ENCODE data around the gene OR6K3.

OR6K3 gene

GRCh38 chr1:158686111-158687009 lies 34.2 kb downstream of the OR6K3 start, which contains the start of gene SPTA1:
TSS of gene SPTA1 (minus strand) at chr1:158686715. CDS start at chr1:158686517, 198 bp downstream.
- DNase-seq: no peak

GRCh38 chr1:158685085-158685484 lies 35.4 kb downstream of the OR6K3 start:
- no peak for DNase-seq

DNA sequence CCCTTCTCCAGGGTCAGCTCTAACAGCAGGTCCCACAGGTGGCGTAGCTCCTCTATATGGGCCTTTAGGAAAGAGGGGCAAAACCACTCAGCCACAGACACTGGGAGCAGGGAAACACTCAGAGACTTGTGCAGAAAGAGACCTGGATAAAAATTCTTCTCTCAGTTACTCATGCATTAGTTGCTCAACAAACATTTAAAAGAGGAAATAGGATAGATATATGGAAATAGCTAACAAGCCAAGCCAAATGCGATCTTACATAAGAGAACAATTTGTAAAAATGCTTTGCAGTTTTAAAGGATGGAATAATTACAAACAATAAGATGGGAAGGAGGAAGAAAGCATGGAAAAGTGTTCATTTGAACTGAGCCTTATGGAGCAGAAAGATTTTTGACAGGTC lies 38.9 kb downstream of the OR6K3 start:
- no peak for DNase-seq

DNA sequence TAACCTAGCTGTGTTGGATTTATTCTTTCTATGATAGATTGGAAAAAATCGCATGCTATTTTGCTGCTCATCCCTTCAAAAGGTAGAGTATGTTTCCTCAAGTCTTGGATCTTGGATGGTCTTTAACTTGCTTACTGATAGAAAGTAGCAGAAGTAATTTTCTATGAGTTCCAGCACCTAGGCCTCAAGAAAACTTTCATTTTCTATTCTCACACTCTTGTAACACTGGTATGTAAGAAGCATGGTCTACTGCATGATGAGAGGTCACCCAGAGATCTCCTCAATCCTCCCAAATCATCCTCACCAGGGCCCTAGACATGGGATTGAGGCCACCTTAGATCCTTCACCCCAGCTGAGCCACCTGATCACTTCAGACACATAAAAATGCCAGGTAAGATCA lies 41.2 kb downstream of the OR6K3 start:
- no peak for DNase-seq

GRCh38 chr1:158675563-158676323 lies 44.8 kb downstream of the OR6K3 start:
- no peak for DNase-seq

GRCh38 chr1:158674302-158674701 lies 46.2 kb downstream of the OR6K3 start:
- no peak for DNase-seq

All from left hindlimb (tissue), 1 donor.